AG09309 (cell line): ENCODE data around the gene ACACA.

Source experiments
- DNase-seq: peaks from one replicate; pipeline ENCODE4 v3.0.0-alpha.2; 2010; ENCODE audit warnings: low read depth
- H3K4me3 ChIP-seq: 2 replicates; pipeline ENCODE4 v1.5.1; 2011; ENCODE audit warnings: mild to moderate bottlenecking, low read depth, low read length, moderate library complexity; ENCODE audit not compliant: control insufficient read depth
- TF ChIP-seq, protein P1 (sequence below): IDR thresholded peaks from 2 replicates; pipeline ENCODE4 v1.5.1; 2011; ENCODE audit warnings: mild to moderate bottlenecking, low read depth, low read length, inconsistent platforms; ENCODE audit not compliant: insufficient read depth, control insufficient read depth; ENCODE audit errors: missing control alignments

The ACACA gene

DNA sequence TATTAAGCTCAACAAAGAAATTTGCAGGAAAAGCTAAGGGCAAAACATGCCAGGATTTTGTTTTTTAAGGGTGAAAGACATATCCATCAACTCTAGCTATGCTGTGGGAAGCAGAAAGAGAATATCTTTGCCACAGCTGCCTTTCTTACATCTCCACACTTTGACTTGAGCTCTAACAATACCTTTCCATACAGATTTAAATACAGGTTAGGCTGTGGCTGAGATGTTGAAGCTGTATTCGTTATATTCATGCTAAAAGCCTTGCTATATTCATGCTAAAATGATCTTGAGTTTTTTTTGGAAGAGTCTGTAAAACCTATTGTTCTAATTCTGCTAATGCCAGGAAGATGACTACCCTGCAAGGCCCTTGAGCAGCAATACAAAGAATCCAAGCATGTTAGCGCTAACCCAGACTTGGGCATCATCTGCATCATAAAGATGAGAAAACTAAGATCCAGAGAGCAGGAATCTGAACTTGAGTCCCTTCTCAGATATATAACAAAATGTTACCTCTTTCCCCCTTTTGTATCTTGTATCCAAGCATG is 235.7 kb downstream of the ACACA start:
- TF ChIP-seq, protein P1, sequence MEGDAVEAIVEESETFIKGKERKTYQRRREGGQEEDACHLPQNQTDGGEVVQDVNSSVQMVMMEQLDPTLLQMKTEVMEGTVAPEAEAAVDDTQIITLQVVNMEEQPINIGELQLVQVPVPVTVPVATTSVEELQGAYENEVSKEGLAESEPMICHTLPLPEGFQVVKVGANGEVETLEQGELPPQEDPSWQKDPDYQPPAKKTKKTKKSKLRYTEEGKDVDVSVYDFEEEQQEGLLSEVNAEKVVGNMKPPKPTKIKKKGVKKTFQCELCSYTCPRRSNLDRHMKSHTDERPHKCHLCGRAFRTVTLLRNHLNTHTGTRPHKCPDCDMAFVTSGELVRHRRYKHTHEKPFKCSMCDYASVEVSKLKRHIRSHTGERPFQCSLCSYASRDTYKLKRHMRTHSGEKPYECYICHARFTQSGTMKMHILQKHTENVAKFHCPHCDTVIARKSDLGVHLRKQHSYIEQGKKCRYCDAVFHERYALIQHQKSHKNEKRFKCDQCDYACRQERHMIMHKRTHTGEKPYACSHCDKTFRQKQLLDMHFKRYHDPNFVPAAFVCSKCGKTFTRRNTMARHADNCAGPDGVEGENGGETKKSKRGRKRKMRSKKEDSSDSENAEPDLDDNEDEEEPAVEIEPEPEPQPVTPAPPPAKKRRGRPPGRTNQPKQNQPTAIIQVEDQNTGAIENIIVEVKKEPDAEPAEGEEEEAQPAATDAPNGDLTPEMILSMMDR, result no peak
- no peak for DNase-seq
- H3K4me3 ChIP-seq, result no peak overlapping the region

DNA sequence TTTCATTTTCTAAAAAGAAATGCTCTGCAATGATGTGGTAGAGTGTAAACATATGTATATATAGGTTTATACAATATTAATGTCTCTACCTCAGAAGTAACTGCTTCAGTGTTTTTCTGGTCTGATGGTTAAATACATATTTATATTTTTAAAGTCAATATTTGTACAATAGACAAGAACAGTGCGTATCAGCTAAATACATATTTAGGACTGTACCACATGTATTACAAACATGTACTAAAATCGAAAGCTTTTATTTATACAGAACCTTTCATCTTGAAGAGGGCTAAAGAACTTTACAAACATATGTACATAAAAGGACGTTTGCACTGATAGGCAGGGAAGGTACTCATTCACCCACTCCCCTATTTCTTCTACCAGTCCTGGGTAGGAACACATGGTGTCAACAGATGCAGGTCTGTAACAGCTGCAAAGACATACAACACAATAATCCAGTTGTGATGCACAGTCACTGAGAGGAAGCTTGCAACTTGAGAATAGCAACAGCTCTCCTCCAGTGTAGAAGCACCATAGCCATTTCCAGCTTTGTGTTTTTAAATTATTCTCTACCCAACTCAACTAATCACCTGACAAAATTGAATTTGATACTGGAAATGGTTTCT is 237.8 kb downstream of the ACACA start:
- DNase-seq, result no peak
- H3K4me3 ChIP-seq, result no peak overlapping the region
- TF ChIP-seq, protein P1, result no peak

DNA sequence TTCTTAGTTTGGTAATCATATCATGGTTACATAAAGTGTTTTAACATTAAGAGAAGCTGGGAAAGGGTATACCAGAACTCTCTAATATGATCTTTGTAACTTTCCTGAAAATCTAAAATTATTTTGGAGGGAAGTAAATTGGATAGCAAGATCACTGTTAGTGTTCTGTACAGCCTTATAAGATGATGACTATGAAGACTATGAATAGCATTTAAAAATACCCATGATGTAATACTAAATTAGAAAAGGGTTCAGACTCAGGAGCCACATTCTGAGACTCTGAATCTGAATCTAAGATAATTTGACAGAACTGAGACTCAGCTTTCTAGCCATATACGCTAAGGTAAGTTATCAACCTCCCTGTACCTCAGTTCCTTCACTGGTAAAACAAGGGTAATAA is 238.9 kb downstream of the ACACA start:
- H3K4me3 ChIP-seq, result no peak overlapping the region
- no peak for DNase-seq
- TF ChIP-seq, protein P1, result no peak

DNA sequence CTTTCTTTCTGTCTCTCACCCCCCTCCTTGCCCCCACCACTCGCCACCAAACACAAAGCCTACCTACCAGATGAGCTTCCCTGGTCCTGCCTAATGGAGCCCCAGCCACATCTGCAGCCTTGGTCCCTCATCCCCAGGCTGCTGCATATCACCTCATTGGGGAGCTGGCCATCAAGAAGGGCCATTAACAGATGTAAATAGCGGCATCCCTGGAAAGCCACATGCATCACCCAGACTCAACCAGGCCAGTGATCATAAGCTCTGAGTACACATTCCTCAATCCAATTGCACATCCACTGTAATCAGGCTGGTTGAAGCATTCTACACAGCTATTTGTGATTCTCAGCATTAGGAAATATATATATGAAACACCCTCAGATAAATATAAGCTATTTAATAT is 242.6 kb downstream of the ACACA start:
- TF ChIP-seq, protein P1, result no peak
- H3K4me3 ChIP-seq, result no peak overlapping the region
- DNase-seq, result no peak

DNA sequence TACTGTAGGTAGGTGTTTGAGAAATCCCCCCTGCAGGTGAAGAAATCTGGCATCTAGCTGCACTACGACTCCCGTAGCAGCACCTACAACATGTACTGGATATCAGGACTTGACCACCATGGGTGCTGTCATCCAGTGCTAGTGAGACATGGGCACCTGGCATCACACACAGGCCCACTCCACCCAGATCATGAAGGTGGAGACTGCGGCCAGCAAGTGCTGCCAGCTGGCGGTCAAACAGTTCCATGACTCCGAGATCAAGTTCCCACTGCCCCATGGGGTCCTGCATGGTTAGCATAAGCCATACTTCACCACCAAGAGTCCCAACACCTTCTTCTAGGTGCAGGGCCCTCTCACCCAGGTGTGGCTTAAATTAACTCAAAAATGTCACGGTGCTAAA is 243.8 kb downstream of the ACACA start:
- H3K4me3 ChIP-seq, result no peak overlapping the region
- TF ChIP-seq, protein P1, result no peak
- no peak for DNase-seq

DNA sequence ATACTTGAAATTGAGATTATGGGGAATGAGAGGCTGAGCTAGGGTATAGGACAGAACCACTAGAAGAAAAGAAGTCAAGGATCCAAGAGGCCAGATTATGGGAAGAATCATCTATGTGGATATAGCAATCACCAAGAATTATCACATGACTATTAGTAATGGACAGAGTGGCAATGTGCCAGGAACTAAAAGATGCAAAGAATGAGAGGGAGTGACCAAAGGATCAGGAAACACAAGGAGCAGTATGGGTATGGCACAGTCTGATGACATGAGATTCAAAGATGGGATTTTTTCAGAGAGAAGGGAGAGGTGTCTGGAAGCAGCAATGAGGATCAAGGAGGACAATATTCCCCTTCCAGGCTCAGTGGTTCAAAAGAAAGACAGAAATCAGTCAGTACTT is 245.7 kb downstream of the ACACA start:
- DNase-seq, result no peak
- TF ChIP-seq, protein P1, result no peak
- H3K4me3 ChIP-seq, result no peak overlapping the region

DNA sequence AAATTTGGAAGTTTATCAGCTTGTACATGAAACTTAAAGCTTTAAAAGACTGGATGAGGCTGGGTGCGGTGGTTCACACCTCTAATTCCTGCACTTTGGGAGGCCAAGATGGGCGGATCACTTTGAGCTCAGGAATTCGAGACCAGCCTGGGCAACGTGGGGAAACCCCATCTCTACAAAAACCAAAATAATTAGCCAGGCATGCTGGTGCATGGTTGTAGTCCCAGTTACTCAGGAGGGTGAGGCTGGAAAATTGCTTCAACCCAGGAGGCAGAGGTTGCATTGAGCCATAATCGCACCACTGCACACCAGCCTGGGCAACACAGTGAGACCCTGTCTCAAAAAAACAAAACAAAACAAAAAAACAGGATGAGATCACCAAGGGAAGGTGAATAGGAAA is 248.3 kb downstream of the ACACA start:
- no peak for DNase-seq
- no peak overlapping the region for H3K4me3 ChIP-seq
- TF ChIP-seq, protein P1, result no peak
